ENCODE measurements around the gene CCDC181.
"Not testable (repeated sequence)": the region's sequence is repeated elsewhere in the genome, so short reads cannot be mapped to it uniquely, and the experiment has no call there.

The CCDC181 gene

GRCh38 chr1:169427081-169427641, at the start of gene CCDC181:
Gene CCDC181, minus strand, starts transcription at chr1:169427474. Its CDS starts 2,547 bp downstream, at chr1:169424927.
- peak; percentile 85 for DNase-seq (ENCODE audit: low spot score)

GRCh38 chr1:169475806-169476387, 48.6 kb upstream of the CCDC181 start:
- no peak for DNase-seq (ENCODE audit: low spot score)

DNA sequence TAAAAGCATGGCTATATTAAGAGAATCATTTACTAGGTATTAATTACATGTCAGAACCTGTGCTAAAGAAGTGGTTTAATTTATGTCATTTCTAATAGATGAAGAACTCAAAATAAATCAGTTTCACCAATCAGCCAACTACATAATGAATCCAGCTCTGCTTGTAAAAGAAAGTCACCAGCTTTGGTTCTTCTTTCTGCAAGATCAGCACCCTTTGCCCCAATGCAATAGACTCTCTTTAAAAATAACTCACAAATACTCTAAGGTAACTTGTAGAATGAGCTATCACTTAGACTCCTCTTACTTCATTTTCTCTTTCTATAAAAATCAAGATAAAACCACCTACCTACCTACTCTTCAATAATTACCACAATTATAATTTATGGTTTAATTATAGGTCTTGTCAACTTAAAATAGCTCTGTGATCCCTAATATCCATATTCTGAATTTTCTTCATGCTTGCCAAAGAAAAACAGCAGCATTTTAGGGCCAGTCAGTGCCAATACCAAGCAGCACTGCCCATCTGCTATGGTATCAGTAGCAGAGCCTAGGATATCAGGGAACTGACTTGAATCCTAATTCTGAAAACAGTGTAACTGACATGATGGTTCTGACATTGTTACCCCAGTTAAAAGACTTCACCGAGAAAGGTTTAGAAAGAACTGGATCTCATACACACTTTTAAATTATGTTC, 47.2 kb upstream of the CCDC181 start:
- no peak for DNase-seq (ENCODE audit: low spot score)

DNA sequence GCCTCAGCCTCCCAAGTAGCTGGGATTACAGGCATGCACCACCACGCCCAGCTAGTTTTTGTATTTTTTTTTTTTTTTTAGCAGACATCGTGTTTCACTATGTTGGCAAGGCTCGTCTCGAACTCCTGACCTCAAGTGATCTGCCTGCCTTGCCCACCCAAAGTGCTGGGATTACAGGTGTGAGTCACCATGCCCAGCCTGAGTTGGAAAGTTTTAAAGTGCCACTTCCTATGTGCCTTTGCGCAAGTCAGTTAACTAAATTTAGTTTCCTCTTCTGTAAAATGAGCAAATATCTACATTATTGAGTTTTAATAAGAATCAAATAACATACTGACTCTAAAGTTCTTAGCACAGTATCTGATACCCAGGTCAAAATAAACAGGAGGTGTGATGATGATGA, 46.1 kb upstream of the CCDC181 start:
- DNase-seq (ENCODE audit: low spot score) = no peak

DNA sequence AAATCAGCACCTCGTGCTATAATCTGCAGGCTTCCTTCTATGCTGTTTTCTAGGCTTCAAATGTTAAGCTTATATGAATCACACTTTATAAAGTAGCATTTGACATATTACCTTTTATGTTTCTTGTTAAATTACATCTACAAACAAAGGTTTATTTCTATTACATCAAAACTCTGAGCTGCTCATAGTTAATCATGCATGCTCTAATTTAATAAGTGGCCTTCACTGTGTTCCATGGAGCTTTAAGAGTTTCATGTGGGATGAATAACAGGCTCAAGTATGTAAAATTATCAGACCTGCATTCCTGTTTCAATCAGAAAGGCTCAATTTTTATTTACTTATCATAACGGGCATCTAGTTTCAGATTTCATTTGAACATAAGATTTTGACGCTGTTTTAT, 45.5 kb upstream of the CCDC181 start:
- DNase-seq (ENCODE audit: low spot score) = no peak

- DNase-seq (ENCODE audit: low spot score) = no peak
Measured at GRCh38 chr1:169468982-169469381, 41.7 kb upstream of the CCDC181 start.

DNA sequence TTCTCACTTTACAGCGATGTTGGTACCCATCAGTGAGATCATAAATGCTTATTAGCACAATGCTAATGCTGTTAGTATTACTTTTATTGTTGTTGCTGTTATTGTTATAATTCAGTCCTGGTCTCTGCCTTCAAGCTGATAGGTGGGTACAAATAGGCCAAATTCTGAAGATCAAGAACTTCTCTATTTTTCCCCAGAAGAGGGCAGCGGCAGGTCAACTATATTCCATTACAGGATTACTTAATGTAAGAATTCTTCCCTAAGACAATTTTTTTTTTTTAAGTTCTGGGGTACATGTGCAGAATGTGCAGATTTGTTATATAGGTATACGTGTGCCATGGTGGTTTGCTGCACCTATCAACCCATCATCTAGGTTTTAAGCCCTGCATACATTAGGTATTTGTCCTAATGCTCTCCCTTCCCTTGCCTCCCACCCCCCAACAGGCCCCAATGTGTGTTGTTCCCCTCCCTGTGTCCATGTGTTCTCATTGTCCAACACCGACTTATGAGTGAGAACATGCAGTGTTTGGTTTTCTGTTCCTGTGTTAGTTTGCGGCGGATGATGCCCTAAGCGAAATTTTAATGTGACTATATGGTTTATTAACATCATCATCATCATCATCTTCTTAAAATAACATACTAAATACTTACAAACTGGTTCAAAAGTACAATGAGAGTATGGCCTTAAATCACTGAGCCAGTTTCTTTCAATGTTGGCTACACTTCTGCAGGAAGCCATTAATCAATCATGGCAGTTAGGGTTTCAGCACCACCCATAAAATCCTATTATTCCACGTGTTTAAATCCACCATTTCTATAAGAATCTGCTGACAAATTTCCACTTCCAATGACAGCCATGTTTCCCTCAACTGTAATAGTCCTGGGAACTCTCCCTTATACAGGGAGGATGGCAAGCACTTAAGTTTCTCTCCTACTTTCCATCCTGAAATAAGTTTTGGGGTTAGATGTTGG, 39.3 kb upstream of the CCDC181 start:
- DNase-seq (ENCODE audit: low spot score) = no peak

GRCh38 chr1:169465281-169465680, 38.0 kb upstream of the CCDC181 start:
- no peak for DNase-seq (ENCODE audit: low spot score)

GRCh38 chr1:169462385-169462784, 35.1 kb upstream of the CCDC181 start:
- DNase-seq (ENCODE audit: low spot score) = no peak

- no peak for DNase-seq (ENCODE audit: low spot score)
Measured at GRCh38 chr1:169461390-169462000, 34.2 kb upstream of the CCDC181 start.

DNA sequence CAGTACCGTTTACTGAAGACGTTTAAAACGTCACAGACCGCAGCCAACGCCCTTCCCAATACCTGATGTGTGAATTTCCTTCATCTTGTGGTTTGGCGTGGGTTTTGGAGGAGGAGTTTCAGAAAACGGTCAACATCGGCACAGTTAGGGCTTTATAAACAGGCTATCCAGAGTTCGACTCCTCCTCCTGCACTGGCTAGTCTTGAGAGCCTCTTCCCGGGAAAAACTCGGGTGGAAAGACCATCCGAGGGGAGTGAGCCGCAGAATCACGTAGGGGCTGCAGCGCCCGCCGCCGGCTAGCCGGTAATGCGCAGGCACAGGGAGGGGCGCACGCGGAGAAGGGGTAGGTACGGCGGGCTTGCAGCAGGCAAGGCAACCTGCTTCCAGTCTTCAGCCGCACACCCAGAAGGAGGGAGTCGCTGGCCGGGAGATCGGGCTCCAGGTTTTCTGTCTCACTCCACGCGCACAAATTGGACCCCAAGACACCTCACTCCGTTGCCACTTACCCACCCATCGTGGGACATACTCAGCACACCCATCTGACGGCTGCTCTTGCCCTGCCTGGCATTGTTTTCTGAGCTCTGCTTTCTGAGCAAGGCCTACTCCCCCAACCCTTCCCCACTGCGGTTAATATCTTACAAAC, 33.0 kb upstream of the CCDC181 start:
- no peak for DNase-seq (ENCODE audit: low spot score)

- no peak for DNase-seq (ENCODE audit: low spot score)
Measured at GRCh38 chr1:169457443-169457842, 30.2 kb upstream of the CCDC181 start.

DNA sequence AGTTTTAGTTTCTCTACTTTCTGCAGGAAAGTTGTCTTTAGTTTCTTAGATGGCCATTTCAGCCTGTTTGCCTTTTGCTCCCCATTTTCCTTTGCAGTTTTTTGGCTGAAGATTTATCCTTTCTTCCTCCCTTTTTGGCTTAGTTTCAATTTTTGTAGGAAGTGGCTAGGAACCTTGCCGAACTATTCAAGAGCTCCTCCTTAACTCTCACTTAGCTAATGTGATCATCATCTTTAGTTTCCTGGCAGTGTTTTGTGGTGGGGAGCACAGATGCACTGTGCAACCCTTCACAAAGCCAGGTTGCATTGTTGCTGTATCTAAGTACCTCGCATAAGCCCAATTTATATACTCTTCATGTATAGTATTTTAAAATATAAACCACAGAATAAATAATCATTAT, 28.8 kb upstream of the CCDC181 start:
- no peak for DNase-seq (ENCODE audit: low spot score)

- no peak for DNase-seq (ENCODE audit: low spot score)
Measured at GRCh38 chr1:169452921-169453320, 25.6 kb upstream of the CCDC181 start.

DNA sequence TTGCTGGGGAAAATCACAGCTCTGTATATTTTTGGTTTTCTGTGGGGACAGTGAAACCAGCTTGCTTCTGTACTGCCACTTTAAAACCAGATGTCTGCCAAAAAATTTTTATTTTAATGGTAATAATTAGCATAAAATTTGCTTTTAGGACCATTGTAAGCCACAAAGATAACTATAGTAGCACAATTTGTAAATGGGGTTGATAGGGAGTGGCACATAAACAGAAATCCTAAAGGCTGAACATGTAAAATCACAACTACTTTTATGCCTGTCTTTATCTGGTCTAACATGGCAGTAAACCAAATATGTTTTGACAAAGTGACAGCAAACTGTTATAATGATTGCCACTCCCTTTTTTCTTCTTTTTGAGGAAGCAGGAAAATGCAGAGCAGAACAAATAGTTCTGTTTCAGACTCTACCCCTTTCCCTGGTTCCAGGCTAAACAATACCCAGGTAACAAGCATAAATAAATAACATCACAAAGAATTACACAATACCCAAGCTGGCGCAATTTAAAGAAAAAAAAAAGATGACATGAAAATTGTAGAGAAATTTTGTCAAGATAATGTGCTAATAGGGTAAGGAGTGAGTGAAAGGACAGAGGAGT, 24.0 kb upstream of the CCDC181 start:
- DNase-seq (ENCODE audit: low spot score) = no peak

GRCh38 chr1:169443923-169444322, 16.6 kb upstream of the CCDC181 start:
- DNase-seq (ENCODE audit: low spot score) = no peak

GRCh38 chr1:169426174-169426705, 1.0 kb downstream of the CCDC181 start:
- no peak for DNase-seq (ENCODE audit: low spot score)

DNA sequence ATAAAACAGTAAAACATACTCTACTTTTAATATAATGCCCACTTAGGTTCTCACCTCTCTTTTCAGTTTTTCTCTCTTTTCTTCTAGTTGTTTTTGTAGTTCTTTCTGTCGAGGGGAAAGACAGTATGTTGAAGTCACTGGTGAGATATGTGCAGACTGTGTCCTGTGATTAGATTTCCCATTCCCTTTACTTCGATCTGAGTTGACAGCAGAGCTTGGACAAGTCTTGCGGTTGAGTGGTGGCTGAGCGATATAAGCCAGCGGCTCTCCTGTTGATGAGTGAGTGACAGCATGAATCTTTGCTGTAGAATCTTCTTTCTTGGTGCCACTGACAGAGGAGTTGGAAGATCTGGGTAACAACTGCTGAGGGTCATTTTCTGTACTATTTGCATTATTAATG, 6.0 kb downstream of the CCDC181 start:
- DNase-seq (ENCODE audit: low spot score) = no peak

DNA sequence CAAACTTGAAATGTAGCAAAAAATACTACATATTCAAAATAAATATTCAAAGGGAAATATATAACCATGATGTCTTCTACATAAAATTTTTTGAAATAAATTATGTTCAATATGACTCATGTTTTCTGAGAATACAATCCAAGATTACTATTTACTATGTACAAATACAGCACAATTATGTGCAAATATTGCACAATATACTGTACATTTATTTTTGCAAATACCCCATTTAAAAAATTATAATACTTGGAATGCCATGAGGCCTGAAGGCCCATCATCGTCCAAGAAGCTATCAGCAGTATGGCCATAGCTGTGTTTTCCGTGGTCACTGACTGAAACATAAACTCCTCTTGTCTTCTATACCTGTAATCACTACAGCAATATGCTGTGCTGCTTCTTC, 12.3 kb downstream of the CCDC181 start:
- no peak for DNase-seq (ENCODE audit: low spot score)

DNA sequence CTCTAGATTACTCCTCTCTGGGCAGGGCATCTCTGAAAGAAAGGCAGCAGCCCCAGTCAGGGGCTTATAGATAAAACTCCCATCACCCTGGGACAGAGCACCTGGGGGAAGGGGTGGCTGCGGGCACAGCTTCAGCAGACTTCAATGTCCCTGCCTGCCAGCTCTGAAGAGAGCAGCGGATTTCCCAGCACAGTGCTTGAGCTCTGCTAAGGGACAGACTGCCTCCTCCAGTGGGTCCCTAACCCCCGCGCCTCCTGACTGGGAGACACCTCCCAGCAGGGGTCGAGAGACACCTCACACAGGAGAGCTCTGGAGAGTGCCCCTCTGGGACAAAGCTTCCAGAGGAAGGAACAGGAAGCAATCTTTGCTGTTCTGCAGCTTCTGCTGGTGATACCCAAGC, 18.9 kb downstream of the CCDC181 start:
- not testable (repeated sequence) for DNase-seq (ENCODE audit: low spot score)

DNA sequence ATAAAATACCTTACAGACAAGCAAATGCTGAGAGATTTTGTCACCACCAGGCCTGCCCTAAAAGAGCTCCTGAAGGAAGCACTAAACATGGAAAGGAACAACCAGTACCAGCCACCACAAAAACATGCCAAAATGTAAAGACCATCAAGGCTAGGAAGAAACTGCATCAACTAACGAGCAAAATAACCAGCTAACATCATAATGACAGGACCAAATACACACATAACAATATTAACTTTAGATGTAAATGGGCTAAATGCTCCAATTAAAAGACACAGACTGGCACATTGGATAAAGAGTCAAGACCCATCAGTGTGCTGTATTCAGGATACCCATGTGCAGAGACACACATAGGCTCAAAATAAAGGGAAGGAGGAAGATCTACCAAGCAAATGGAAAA, 24.7 kb downstream of the CCDC181 start:
- not testable (repeated sequence) for DNase-seq (ENCODE audit: low spot score)
